ENCODE results near the gene ERGIC1. TPM values are rescaled to one million over a fixed set of nuclear protein-coding genes. Genes with fewer than 3 reads are reported as not detected.

ERGIC1 gene
- total RNA-seq, 1 donor from 2014 or later, result 79.4 TPM

DNA sequence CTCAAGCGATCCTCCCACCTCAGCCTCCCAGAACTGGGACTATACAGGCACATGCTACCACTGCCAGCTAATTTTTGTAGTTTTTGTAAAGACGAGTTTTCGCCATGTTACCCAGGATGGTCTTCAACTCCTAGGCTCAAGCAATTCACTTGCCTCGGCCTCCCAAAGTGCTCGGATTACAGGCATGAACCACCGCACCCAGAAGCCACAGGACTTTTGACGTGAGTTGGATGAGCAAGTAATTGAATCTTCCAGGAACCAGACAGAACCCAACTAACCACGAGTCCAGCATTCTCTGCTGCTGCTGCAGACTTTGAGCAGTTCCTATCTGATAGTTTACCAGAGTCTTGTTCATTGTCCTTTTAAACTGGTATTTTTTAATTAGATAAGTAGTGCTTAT lies 139.9 kb downstream of the ERGIC1 start:
- H3K36me3 ChIP-seq, result peaks cover 14% of the 10 kb centered on the region
- no peak for DNase-seq
- H3K27ac ChIP-seq (replicated peaks), result no peak overlapping the region
- no peaks in the 10 kb centered on the region for H3K27me3 ChIP-seq (ENCODE audit: low read depth)
- intact Hi-C loops (cut with micrococcal nuclease), result no loop called here
- H3K4me3 ChIP-seq, result no peak overlapping the region
- H3K4me1 ChIP-seq, result peaks cover 9% of the 10 kb centered on the region
- H3K9me3 ChIP-seq (replicated peaks), result no peaks in the 10 kb centered on the region
- TF ChIP-seq, protein P1, sequence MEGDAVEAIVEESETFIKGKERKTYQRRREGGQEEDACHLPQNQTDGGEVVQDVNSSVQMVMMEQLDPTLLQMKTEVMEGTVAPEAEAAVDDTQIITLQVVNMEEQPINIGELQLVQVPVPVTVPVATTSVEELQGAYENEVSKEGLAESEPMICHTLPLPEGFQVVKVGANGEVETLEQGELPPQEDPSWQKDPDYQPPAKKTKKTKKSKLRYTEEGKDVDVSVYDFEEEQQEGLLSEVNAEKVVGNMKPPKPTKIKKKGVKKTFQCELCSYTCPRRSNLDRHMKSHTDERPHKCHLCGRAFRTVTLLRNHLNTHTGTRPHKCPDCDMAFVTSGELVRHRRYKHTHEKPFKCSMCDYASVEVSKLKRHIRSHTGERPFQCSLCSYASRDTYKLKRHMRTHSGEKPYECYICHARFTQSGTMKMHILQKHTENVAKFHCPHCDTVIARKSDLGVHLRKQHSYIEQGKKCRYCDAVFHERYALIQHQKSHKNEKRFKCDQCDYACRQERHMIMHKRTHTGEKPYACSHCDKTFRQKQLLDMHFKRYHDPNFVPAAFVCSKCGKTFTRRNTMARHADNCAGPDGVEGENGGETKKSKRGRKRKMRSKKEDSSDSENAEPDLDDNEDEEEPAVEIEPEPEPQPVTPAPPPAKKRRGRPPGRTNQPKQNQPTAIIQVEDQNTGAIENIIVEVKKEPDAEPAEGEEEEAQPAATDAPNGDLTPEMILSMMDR (IDR thresholded peaks at IDR 0.05; ENCODE audit: borderline replicate concordance), result no peak

- Histone ChIP-seq H3K4me3 (no peak overlapping the region), H3K27me3 (ENCODE audit: low read depth) (no peaks in the 10 kb centered on the region), H3K4me1 (peaks cover 9% of the 10 kb centered on the region), H3K27ac (replicated peaks) (no peak overlapping the region), H3K9me3 (replicated peaks) (no peaks in the 10 kb centered on the region), H3K36me3 (peaks cover under 1% of the 10 kb centered on the region)
- TF ChIP-seq, protein P1 (IDR thresholded peaks at IDR 0.05; ENCODE audit: borderline replicate concordance), result no peak
- no peak for DNase-seq
- intact Hi-C loops (cut with micrococcal nuclease), result no loop called here
Observed at GRCh38 chr5:172975289-172975688, 141.2 kb downstream of the ERGIC1 start.

GRCh38 chr5:172979778-172980177 lies 145.7 kb downstream of the ERGIC1 start:
- Histone ChIP-seq H3K27ac (replicated peaks) (no peak overlapping the region), H3K36me3 (no peaks in the 10 kb centered on the region), H3K27me3 (ENCODE audit: low read depth) (no peaks in the 10 kb centered on the region), H3K4me1 (peaks cover 18% of the 10 kb centered on the region), H3K4me3 (no peak overlapping the region), H3K9me3 (replicated peaks) (no peaks in the 10 kb centered on the region)
- no peak for DNase-seq
- intact Hi-C loops (cut with micrococcal nuclease), result loop anchor here (10.0 kb wide), 1 partner anchor 305 kb away; no protein-coding TSS in a partner anchor
- TF ChIP-seq, protein P1 (IDR thresholded peaks at IDR 0.05; ENCODE audit: borderline replicate concordance), result no peak

GRCh38 chr5:172981931-172982330 lies 147.9 kb downstream of the ERGIC1 start:
- TF ChIP-seq, protein P1 (IDR thresholded peaks at IDR 0.05; ENCODE audit: borderline replicate concordance), result no peak
- H3K36me3 ChIP-seq, result peaks cover 9% of the 10 kb centered on the region
- H3K4me1 ChIP-seq, result peaks cover 39% of the 10 kb centered on the region
- intact Hi-C loops (cut with micrococcal nuclease), result loop anchor here (10.0 kb wide), 1 partner anchor 303 kb away; no protein-coding TSS in a partner anchor
- no peaks in the 10 kb centered on the region for H3K27me3 ChIP-seq (ENCODE audit: low read depth)
- H3K4me3 ChIP-seq, result no peak overlapping the region
- no peaks in the 10 kb centered on the region for H3K9me3 ChIP-seq (replicated peaks)
- no peak overlapping the region for H3K27ac ChIP-seq (replicated peaks)
- DNase-seq, result no peak

DNA sequence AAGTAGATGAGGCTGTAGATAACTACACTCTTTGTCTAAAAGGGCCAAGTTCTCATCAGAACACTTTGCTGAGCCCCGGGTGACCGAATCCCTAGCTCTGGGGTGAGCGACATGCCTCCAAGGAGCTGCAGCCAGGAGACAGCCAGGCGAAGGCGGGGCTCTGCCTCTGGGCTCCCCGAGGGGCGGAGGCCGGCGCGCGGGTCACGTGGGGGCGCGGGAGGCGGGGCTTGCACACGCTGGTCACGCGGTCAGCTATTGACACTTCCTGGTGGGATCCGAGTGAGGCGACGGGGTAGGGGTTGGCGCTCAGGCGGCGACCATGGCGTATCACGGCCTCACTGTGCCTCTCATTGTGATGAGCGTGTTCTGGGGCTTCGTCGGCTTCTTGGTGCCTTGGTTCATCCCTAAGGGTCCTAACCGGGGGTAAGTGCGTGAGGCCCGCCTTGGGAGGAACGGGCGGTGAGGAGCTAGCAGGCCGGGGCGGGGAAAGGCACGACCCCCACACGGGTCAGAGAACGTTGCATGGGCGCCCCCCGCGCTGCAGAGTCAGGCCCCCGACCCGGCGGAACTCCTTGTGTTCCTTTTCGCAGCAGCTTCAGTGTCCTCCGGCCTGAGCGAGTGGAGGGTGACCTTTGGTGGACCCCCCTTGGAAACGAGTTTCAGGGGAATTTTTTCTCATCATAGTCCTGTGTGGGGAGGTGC lies 149.6 kb downstream of the ERGIC1 start, which contains the start of gene ATP6V0E1:
ATP6V0E1 (plus strand) TSS at position 230 of the 702 bp plus-strand sequence; CDS start at position 320, 90 bp downstream.
- TF ChIP-seq, protein P1 (IDR thresholded peaks at IDR 0.05; ENCODE audit: borderline replicate concordance), result no peak

More for the DNA sequence above, 149.6 kb downstream of the ERGIC1 start, which contains the start of gene ATP6V0E1:
- Histone ChIP-seq H3K4me3 (peak within 1 kb of the TSS; percentile 93), H3K4me1 (peaks cover 55% of the 10 kb centered on the region), H3K9me3 (replicated peaks) (no peaks in the 10 kb centered on the region), H3K27me3 (ENCODE audit: low read depth) (no peaks in the 10 kb centered on the region), H3K27ac (replicated peaks) (peak within 1 kb of the TSS; percentile 95), H3K36me3 (peaks cover 20% of the 10 kb centered on the region)
- DNase-seq, result peak; percentile 96
- intact Hi-C loops (cut with micrococcal nuclease), result loop anchor here (10.0 kb wide), 1 partner anchor 301 kb away; no protein-coding TSS in a partner anchor

All from left ventricle myocardium inferior (tissue), 1 donor.